Placental pericyte (primary cell): Measurements from ENCODE around the gene MEG3. TPM values are rescaled to one million over a fixed set of nuclear protein-coding genes. Genes with fewer than 3 reads are reported as not detected.

Experiments used
- small RNA-seq: library from RNA; depleted of rRNA; stranded (forward); fragments of <200 nt; gene quantifications from one replicate; pipeline ENCODE3, GENCODE V24; 2012; ENCODE audit warnings: low replicate concordance
- total RNA-seq: library from RNA; depleted of rRNA; stranded (reverse); fragments of >200 nt; gene quantifications from 2 replicates; pipeline ENCODE4 v1.2.3, GENCODE V29; 2012

MEG3 gene
- total RNA-seq: 207 and 351 TPM in 2 replicates

DNA sequence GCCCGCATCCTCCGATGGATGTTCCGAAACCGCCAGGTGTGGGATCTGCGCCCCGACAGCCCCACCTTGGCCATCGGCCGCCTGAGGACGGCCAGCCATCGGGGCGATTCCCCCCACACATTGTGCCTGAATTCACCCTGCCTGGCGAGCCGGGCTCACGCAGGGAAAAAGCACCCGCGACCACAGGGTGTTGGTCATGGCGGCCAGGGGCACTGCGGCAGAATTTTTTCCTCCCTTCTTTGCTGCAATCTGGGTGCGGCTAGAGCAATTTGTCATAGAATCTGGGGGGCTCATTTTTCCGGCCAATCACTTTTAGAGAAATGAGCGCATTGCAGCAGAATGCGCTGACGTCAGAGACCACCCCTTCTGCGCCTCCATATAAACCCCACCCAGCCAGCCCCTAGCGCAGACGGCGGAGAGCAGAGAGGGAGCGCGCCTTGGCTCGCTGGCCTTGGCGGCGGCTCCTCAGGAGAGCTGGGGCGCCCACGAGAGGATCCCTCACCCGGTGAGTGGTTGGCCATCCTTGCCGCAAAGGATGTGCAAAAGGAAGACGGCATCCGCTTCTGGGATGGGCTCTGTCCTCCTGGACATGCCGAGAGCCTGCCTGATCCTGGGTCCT is at the start of gene MEG3:
Gene MEG3 (plus strand): TSS at position 406 of the 619 bp plus-strand sequence.

DNA sequence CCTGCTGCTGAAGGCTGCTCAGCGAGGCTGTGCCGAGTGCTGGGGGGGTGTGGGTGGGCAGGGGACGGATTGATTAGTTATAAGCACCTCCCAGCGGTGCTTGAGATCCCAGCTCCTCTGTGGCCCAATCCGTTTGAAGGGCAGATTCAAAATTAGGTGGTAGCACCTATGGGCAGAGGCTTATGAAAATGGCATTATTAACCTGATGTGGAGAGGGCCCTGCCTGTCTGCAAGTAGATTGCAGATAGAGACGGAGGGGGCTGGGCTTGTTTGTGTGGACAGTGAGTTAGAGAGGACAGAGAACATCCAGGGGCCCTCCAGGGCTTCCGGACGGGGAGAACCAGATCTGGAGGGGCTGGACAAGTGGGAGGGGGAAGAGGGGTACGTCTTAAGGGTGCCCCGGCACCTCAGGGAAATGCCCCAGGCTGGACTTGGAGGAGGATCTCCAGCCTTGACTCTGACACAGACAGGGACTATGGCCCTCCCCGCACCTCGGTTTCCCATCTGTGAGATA is 77.8 kb downstream of the MEG3 start, which contains the start of gene RTL1:
Gene RTL1 (minus strand): TSS at position 51 of the 514 bp plus-strand sequence. CDS start 18,934 bp downstream, outside the sequence.

Small RNA genes within 50 kb of the gene (small RNA-seq; reads per million reads assigned to genes)
- gene AL117190.3 (not detected), gene MIR127 (not detected), gene MIR136 (not detected), gene MIR2392 (not detected), gene MIR337 (18.3 reads per million, percentile 96 among the genes with 10 or more reads in this experiment), gene MIR431 (not detected), gene MIR432 (not detected), gene MIR433 (not detected), gene MIR493 (108 reads per million, percentile 99 among the genes with 10 or more reads in this experiment), gene RF01928 (0.13 reads per million), gene RF02145 (not detected), gene SNORD112 (5.2 reads per million, percentile 88 among the genes with 10 or more reads in this experiment)

Other genes starting within 250 kb of the MEG3 start
- under 0.01 and 0.14 TPM in 2 replicates for gene BEGAIN, start 238.7 kb upstream of the MEG3 start, total RNA-seq
- gene DLK1, start 99.2 kb upstream of the MEG3 start, total RNA-seq: not detected in 2 replicates
- gene RTL1, start 77.6 kb downstream of the MEG3 start, total RNA-seq: not detected in 2 replicates